PC-3 (cell line): ENCODE data around the gene CHD9.

Experiments
- CTCF ChIP-seq: fragments of 300-600 bp; sonication (generic); conservative IDR thresholded peaks from 2 replicates; pipeline ENCODE4 v1.5.1; 2017; ENCODE audit warnings: antibody characterized with exemption, low read depth, mild to moderate bottlenecking, low read length
- EZH2 ChIP-seq: fragments of 300-600 bp; sonication (generic); IDR thresholded peaks from one replicate; pipeline ENCODE4 v1.6.1; 2017; ENCODE audit warnings: antibody characterized with exemption, mild to moderate bottlenecking, low read length; ENCODE audit not compliant: unreplicated experiment
- EZH2phosphoT487 ChIP-seq: fragments of 300-600 bp; sonication (generic); IDR thresholded peaks from 2 replicates; pipeline ENCODE4 v1.6.1; 2018; ENCODE audit warnings: mild to moderate bottlenecking, antibody characterized with exemption, low read length, borderline replicate concordance

DNA sequence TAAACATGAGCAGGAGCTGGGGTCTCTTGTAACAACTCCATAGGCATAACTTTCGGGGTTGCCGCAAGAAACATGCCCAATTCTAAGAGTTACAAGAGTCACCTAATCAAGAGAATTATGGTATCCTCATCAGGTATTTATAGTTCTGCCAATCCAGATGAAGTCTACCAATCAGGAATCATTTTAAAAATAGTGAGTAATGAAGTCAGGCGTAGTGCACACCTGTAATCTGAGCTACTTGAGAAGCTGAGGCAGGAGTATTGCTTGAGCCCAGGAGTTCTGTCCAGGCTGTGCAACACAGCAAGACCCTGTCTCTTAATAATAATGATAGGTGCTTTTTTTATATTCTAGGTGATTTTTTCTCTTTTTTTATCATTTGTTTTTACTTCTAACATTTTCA is 251.0 kb downstream of the CHD9 start:
- TF ChIP-seq CTCF (no peak), EZH2 (no peak), EZH2phosphoT487 (no peak)
